HG03108 (cell line): ENCODE data around the gene IPO11.
A peak's percentile ranks its signal among the peaks of the same experiment; 100 is the strongest.

Source experiments
- ATAC-seq: cut with Tn5 transposase; IDR thresholded peaks from one replicate; pipeline ENCODE4 v1.9.1; 2021; ENCODE audit warnings: moderate library complexity; ENCODE audit not compliant: unreplicated experiment

Gene IPO11

GRCh38 chr5:62432621-62433064, 20.1 kb downstream of the IPO11 start:
- ATAC-seq: no peak

GRCh38 chr5:62448528-62448927, 36.0 kb downstream of the IPO11 start:
- ATAC-seq: no peak

GRCh38 chr5:62450259-62450658, 37.7 kb downstream of the IPO11 start:
- no peak for ATAC-seq

DNA sequence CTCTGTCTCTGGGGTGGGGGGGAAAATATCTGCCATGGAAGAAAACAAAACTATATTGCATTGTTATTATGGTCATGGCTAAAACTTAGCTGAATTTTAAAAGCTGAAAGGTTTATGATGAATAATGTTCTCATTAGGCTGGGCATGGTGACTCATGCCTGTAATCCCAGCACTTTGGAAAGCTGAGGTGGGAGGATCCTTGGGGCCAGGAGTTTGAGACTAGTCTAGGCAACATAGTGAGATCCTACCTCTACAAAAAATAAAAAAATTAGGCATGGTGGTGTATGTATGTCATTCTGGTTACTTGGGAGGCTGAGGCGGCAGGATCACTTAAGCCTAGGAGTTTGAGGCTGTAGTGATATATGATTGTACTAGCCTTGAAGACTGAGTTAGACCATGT, 44.5 kb downstream of the IPO11 start:
- ATAC-seq: no peak

- peak; percentile 67 for ATAC-seq
Measured at GRCh38 chr5:62460578-62460983, 48.0 kb downstream of the IPO11 start.

DNA sequence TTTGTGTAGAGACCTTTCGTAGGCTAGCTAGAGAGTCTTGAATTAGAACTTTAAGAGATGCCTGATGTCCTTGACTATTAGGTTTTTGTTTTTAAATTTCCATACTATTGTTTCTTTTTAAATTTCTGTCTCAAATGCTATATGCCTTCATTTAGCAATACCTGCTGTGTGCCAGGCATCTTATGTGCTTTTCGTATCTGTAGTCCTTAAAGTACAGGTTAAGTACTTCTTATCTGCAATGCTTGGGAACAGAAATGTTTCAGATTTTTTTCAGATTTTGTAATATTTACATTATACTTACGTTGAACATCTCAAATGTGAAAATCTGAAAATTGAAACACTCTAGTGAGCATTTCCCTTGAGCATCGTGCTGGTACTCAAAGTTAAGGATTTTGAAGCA, 49.0 kb downstream of the IPO11 start:
- ATAC-seq: no peak

DNA sequence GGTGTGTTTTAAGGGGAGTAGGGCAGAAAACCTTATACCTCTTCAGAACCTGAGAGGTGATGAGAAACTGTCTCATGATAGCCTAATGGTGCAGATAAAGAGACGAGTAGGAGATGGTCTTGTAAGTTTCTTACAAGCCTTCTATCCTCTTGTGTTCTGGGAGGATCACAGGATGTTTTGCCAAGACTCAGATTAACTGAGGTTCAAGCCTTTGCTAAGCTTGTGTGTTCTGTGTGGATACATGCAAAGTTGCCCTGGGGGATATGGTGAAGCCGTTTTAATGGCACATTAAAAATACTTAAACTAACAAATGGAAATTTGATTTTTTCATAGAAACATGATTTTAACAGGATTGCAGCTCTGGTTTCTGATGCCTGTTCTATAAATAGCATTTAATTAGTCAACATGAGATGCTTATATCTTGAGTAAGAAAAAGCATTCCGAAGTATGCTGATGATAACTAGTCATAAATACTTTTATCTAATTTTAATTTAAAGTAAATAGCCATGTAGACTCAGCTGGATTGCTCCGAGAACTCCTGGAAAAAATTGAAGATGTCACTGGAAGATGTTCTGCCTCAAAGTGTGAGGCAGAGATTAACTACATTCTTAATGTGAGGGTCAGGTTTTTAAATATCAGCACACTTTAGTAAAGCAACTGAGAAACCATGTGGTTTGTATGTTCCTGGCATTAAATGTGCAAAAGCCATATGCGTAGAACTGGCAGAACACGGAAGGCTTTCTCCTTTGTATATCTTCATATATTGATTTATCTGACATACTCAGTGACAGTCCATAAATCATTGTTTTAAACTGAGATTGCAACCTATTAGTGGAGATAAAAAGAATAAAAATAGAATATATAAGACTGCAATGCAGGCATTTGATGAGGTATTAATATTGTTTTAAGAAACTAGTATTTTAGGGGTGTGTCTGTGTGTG, 53.7 kb downstream of the IPO11 start:
- no peak for ATAC-seq

DNA sequence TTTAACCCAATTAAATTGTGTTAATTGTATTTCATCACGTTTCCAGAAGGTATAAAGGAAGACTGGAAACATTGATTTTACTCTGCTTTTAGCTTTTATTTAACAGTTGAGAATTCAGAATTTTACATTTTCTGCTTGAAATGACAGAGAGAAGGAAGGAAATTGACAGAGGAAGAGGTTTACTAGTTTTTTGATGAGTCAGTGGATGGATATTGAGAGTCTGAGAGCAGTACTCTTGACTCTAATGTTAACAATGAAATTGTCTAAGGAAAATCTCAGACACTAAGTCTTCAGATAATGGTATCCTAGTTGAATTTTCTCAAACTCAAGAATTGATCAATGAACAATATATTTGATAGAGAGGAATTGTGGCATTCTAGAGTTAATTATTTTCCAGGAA, 60.6 kb downstream of the IPO11 start:
- ATAC-seq: no peak

DNA sequence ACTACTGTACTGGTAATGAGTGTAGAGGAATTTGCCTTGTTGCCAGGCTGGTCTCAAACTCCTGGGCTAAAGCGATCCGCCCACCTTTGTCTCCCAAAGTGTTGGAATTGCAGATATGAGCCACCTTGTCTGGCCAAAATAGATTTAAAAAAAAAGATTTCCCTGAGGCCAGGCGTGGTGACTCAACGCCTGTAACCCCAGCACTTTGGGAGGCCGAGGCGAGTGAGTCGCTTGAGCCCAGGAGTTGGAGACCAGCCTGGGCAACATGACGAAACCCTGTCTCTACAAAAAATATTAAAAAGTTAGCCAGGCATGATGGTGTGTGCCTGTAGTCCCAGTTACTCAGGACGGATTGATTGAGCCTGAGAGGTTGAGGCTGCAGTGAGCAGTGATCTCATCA, 62.5 kb downstream of the IPO11 start:
- no peak for ATAC-seq

DNA sequence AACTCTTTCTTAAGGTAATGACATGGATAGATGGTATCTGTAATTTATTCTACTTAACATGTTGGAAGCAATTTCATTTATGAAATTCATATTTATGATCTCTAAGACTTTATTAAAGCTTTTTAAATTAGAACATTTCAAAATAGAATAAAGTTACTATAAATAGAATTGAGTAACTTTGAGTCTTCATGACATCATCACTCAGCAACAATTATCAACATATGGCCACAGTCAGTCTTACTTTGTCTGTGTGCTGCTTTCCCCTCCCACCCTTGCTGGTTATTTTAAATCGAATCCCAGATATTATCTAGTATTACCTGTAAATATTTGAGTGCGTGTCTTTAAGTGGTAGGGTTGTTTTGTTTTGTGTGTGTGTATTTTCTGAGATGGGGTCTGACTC, 65.2 kb downstream of the IPO11 start:
- ATAC-seq: no peak

DNA sequence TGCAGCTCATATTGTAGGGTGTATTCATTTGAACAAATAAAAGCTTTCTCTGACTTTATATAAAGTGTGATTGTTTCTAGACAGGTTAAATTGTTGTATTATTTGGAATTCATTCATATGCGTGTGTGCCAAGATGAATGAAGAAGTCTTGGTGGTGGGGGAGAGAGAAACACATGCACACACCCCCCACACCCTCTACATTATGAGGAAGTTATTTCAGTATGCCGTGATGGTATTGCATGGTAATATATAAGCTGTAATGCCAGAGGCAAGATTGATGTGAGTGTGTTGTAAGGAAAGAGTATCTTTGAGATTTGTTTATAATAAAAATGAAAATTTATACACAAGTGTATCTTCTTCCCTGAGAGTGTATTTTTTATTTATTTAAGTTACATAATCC, 71.0 kb downstream of the IPO11 start:
- no peak for ATAC-seq

DNA sequence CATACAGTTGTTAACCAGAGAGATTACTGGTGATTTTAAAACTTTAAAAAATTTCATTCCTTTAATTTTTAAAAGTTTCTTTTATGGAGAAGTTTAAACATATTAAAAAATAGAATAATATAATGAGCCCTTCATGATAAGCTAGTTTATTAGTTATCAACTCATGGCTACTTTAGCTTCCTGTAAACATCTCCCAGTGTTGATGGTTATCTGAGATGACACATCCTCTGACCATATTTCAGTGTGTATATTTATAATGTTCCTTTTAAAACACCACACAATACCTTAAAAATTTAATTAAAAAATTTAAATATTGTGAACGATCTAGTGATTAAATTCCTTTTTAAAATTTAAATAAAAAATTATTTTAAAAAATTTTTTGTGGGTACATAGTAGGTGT, 74.1 kb downstream of the IPO11 start:
- no peak for ATAC-seq

DNA sequence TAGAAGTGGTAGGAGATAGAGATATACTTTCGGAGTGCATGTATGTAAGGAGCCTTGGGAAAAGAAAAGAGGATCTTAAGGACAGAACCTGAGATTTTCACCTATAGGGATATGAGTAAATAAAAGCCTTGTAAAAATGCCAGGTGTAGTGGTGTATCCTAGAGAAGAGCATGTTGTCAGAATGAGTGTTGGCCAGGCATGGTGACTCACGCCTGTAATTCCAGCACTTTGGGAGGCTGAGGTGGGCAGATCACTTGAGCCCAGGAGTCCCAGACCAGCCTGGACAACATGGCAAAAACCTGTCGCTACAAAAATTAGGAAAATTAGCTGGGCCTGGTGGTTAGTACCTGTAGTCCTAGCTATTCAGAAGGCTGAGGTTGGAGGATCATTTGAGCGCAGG, 76.0 kb downstream of the IPO11 start:
- no peak for ATAC-seq

- no peak for ATAC-seq
Measured at GRCh38 chr5:62489471-62489870, 76.9 kb downstream of the IPO11 start.

GRCh38 chr5:62494772-62495171, 82.2 kb downstream of the IPO11 start:
- ATAC-seq: no peak

GRCh38 chr5:62496876-62497275, 84.3 kb downstream of the IPO11 start:
- no peak for ATAC-seq

DNA sequence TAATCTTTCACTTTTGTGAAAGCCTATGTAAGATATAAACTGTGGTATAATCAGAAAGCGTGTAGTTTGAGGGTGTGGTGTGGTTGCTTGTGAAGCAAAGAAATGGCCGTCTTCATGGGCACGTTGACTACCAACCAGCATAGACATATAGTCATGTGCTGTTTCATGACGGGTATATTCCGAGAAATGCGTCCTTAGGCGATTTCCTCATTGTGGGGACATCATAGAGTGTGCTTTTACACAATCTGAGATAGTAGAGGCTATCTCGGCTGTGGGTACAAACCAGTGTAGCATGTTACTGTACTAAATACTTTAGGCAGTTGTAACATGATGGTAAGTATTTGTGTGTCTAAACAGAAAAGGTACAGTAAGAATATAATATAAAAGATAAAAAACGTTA, 86.4 kb downstream of the IPO11 start:
- no peak for ATAC-seq

- ATAC-seq: no peak
Measured at GRCh38 chr5:62499756-62500155, 87.2 kb downstream of the IPO11 start.

- ATAC-seq: no peak
Measured at GRCh38 chr5:62502456-62503101, 90.0 kb downstream of the IPO11 start.

DNA sequence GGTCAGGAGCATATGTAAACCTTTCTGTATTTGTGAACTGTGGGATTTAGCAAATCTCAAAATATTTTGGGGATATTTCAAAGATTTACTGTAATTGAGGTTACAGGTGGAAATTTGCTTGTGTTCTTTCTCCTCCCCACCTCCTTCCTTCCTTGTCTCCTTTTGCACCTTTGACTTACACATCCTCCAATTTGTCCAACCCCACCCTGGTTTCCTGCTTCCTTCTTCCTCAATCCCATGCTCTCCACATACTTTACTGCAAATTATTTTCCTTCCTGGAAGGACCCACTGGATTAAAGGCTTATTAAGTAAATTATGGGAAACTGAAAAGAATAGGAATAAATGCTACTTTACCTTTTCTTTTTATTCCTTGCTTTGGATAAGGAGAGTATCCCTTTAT, 91.6 kb downstream of the IPO11 start:
- no peak for ATAC-seq

GRCh38 chr5:62506659-62507460, 94.3 kb downstream of the IPO11 start:
- ATAC-seq: no peak
